GM12872 (cell line): ENCODE measurements around the gene TMEM43.

Experiments used
- TF ChIP-seq, protein P1 (sequence below): IDR thresholded peaks from 3 replicates; pipeline ENCODE4 v1.5.1; 2011; ENCODE audit warnings: low read depth, mild to moderate bottlenecking, low read length, moderate library complexity; ENCODE audit not compliant: insufficient read depth

The TMEM43 gene

DNA sequence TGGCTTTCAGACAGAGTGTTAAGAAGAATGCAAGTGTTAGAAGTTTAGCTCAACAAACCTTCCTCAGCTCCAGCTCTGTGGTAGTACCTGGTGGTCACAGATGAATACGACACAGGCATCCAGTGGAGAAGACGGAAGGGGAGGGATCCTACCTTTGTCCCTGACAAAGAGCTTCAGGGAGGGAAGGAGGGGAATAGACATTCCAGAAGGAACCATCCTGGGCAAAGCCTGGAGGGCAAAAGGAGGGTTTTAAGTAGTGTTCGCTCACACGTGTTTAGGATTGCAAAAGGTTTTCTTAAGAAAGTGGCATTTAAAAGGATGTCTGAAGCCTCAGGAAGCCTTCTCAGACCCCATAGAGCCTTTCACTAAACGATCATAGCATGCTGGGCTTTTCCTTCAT is 3.0 kb upstream of the TMEM43 start:
- TF ChIP-seq, protein P1, sequence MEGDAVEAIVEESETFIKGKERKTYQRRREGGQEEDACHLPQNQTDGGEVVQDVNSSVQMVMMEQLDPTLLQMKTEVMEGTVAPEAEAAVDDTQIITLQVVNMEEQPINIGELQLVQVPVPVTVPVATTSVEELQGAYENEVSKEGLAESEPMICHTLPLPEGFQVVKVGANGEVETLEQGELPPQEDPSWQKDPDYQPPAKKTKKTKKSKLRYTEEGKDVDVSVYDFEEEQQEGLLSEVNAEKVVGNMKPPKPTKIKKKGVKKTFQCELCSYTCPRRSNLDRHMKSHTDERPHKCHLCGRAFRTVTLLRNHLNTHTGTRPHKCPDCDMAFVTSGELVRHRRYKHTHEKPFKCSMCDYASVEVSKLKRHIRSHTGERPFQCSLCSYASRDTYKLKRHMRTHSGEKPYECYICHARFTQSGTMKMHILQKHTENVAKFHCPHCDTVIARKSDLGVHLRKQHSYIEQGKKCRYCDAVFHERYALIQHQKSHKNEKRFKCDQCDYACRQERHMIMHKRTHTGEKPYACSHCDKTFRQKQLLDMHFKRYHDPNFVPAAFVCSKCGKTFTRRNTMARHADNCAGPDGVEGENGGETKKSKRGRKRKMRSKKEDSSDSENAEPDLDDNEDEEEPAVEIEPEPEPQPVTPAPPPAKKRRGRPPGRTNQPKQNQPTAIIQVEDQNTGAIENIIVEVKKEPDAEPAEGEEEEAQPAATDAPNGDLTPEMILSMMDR: no peak

DNA sequence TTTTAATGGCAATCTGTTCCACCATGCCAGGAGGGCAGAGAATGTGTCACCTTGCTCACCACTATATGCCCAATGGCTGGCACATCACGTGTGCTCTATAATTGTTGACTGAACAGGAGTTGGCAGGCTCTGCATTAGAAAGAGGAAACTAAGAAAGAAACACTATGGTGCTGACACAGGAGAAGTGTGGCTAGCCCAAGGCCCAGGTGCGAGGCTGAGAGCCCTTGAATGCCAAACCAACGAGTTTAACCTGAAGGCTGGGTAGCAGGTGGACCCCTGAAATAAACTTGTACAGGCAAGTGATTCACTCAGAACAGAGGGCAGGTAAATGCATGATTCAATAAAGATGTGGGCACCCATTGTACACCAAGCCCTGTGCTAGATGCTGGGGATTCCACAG is 2.6 kb upstream of the TMEM43 start:
- TF ChIP-seq, protein P1: no peak

DNA sequence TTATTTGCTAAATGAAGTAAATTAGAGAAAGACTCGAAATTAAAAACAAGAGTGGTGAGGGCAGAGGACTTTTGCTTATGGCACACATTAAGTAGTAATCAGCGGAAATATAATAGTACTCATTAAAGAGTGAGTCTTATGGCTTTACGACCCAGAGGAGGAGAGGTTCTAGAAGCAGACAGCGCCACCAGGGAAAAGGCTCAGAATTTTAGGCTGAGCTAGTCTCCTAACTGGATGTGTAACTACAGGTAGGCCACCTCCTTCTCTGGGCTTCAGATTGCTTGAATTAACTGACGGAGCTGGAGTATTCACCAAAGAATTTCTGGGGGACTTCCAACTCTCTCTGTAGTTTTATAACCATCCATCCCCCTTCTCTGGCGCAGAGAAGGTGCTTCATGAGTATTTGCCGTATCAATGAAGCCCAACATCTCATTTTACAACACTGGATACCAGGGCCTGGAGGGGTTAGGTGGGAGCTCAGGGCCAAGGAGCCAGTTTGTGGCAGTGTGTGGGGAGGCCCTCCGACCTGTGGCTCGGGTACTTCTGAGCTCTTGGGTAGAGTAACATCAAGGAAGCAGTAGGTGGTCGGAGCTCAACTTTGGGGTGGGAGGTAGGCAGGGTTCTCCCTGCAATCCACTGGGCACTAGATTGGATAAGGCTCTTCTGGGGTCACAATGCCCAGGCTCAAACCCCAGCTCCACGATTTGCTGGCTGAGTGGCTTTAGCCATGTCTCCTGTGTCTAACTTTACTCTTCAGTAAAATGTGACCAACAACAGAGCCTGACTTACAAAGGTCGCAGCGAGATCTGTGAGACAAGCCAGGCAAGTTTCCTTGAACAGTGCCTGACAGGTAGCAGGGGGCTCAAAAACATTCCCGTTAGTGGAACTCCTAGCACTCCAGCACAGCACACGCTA is 1.3 kb upstream of the TMEM43 start:
- TF ChIP-seq, protein P1: no peak

DNA sequence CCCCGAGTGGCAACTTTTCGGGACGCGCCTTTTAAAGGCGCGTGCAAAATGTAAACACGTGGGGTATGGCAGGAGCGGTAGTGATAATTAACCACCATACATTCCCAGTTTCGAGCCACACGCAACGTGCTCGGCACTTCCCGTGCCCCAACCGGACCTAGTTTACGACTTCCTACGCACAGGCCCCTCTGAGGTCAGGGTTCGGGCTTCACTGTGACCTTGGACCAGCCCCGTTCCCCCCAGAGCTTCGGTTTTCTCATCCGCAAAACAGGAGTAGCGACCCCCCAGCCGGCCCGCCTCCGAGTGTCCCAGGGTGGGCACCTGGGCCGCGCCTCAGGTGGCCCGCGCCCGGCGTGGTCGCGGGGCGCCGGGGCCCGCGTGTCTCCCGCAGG is 633 bp upstream of the TMEM43 start:
- TF ChIP-seq, protein P1: no peak

DNA sequence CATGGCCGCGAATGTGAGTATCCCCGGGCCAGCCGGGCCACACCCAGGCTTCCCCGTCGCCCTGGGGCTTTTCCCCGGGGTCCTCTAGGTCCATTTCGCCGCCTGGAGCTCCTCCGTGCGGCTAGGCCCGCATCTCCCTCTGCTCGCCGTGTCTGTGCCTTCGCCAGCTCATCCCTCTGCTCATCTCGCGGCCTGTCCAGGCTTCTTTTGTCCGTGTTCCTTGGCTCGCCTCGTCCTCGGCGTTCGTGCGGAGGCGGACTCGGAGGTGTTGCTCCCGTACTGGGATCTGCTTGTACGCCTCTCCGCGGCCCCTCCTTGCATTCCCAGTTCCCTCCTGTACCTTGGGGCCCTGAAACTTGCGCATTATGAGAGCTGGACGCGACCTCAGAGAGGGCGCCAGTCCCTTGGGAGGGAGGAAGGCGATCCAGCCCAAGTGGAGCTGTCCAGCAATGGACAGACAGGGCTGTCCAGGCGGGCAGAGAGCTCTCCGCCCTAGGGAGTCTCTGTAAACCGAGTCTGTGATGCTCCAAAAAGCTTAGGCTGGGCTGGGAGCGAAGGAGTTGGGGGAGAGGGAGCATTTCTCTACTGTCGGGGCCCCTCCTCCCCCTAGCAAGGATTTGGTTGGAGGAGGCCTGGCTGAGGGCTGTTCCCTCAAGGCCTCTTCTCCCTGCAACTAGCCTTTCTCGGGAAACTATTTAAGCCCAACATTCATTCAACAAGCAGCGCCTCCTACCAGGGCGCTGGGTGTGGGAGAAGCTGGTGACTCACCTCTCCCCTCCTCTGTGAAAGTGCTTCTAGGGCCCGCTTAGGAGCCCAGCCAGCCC is 553 bp downstream of the TMEM43 start:
- TF ChIP-seq, protein P1: no peak

DNA sequence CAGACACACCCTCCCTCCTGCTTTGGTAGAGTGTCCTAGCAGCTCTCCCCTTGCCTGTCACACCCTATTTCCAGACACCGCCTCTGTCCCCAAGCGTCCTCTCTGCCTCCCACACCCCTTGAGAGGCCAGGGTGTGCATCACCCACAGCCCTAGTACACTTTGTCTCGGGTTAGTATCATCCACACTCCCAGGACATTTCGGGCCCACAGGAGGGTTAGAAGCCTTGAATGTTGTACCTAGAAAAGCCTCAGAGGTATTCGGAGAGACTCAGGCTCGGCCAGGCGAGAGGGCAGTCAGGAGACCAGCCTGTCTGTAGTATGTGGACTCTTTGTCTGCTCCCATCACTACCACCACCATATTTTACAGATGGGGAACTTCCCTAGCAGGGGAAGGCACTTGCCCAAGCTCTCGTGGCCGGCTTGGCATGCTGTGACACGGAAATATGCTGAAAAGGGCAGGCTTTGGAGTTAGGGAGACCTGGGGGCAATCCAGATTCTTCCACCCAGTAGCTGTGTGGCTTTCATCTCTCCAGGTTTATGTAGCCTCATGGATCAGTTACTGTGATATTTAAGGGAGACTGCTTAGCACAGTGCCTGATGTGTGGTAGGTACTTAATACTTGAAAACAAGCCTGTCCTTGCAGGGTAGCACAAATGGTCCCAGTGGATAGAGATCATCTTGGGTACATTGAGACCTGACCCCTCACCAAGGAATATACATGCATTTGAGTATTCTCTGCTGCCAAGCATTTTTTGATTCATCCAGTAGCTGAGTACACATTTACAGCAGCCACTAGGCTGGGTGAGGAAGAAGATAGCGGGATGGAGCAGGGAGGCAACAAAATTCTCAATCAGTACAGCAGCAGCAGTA is 1.4 kb downstream of the TMEM43 start:
- TF ChIP-seq, protein P1: no peak

DNA sequence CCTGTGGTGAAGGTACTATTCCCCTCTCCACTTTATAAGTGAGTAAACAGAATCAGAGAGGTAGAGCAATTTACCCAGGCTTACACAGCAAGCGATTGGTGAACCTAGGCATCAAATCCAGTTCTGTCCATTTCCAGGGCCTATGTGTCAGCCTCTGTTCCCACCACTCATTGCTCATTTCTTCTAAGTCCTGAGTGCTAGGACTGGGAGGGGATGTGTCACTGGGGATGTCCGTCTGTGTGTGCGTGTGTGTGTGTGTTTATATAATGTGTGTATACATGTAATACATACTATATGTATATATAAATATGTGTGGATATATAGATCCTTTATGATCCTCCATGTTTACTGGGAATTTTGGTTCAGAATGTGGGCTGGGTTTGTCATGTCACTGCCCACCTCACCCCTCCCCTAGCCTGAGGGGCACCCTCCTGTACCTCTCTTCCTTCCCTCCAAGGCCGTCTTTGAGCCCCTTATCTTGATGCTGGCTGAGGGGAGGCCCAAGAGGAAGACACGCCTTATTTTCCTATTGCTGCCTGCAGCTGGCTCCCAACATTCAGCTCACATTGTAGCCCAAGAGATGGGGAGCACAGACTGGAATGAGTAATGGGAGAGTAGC is 2.1 kb downstream of the TMEM43 start:
- TF ChIP-seq, protein P1: no peak
